ENCODE measurements around the gene IRX4.

IRX4 gene

GRCh38 chr5:1834022-1834551 lies 48.6 kb downstream of the IRX4 start:
- H3K79me2 ChIP-seq = no peaks in the 10 kb centered on the region
- TF ChIP-seq CTCF (IDR thresholded peaks at IDR 0.05) = no peak
- H3K4me2 ChIP-seq (ENCODE audit: low read length) = no peak overlapping the region
- no peak overlapping the region for H3K4me3 ChIP-seq (ENCODE audit: low read depth, low read length)
- no peaks in the 10 kb centered on the region for H3K27me3 ChIP-seq (ENCODE audit: control insufficient read depth, insufficient read depth, low read length)
- H3K27ac ChIP-seq = no peak overlapping the region
- H3K36me3 ChIP-seq (ENCODE audit: control insufficient read depth, insufficient read depth, low read length) = no peaks in the 10 kb centered on the region
- no peak overlapping the region for H2AFZ ChIP-seq
- no peaks in the 10 kb centered on the region for H3K4me1 ChIP-seq
- no peak overlapping the region for H3K9ac ChIP-seq
- H3K9me3 ChIP-seq (ENCODE audit: control insufficient read depth, low read length) = no peaks in the 10 kb centered on the region

- H3K27ac ChIP-seq = no peak overlapping the region
- no peak for TF ChIP-seq CTCF (IDR thresholded peaks at IDR 0.05)
- no peaks in the 10 kb centered on the region for H3K9me3 ChIP-seq (ENCODE audit: control insufficient read depth, low read length)
- H3K4me3 ChIP-seq (ENCODE audit: low read depth, low read length) = no peak overlapping the region
- no peak overlapping the region for H3K9ac ChIP-seq
- H3K36me3 ChIP-seq (ENCODE audit: control insufficient read depth, insufficient read depth, low read length) = no peaks in the 10 kb centered on the region
- H3K4me2 ChIP-seq (ENCODE audit: low read length) = no peak overlapping the region
- H3K79me2 ChIP-seq = no peaks in the 10 kb centered on the region
- no peak overlapping the region for H2AFZ ChIP-seq
- H3K27me3 ChIP-seq (ENCODE audit: control insufficient read depth, insufficient read depth, low read length) = no peaks in the 10 kb centered on the region
- no peaks in the 10 kb centered on the region for H3K4me1 ChIP-seq
Observed at GRCh38 chr5:1833264-1834021, 49.3 kb downstream of the IRX4 start.

- Histone ChIP-seq H3K4me1 (no peaks in the 10 kb centered on the region), H2AFZ (no peak overlapping the region), H3K36me3 (ENCODE audit: control insufficient read depth, insufficient read depth, low read length) (no peaks in the 10 kb centered on the region), H3K9me3 (ENCODE audit: control insufficient read depth, low read length) (no peaks in the 10 kb centered on the region), H3K27me3 (ENCODE audit: control insufficient read depth, insufficient read depth, low read length) (no peaks in the 10 kb centered on the region), H3K27ac (no peak overlapping the region), H3K9ac (no peak overlapping the region), H3K79me2 (no peaks in the 10 kb centered on the region), H3K4me3 (ENCODE audit: low read depth, low read length) (no peak overlapping the region), H3K4me2 (ENCODE audit: low read length) (no peak overlapping the region)
- TF ChIP-seq CTCF (IDR thresholded peaks at IDR 0.05) = no peak
Observed at GRCh38 chr5:1832511-1833250, 50.0 kb downstream of the IRX4 start.

GRCh38 chr5:1831677-1832313 lies 50.9 kb downstream of the IRX4 start:
- TF ChIP-seq CTCF (IDR thresholded peaks at IDR 0.05) = no peak
- H3K79me2 ChIP-seq = no peaks in the 10 kb centered on the region
- H3K9me3 ChIP-seq (ENCODE audit: control insufficient read depth, low read length) = no peaks in the 10 kb centered on the region
- H3K4me2 ChIP-seq (ENCODE audit: low read length) = no peak overlapping the region
- H3K27ac ChIP-seq = no peak overlapping the region
- no peaks in the 10 kb centered on the region for H3K4me1 ChIP-seq
- H3K36me3 ChIP-seq (ENCODE audit: control insufficient read depth, insufficient read depth, low read length) = no peaks in the 10 kb centered on the region
- H2AFZ ChIP-seq = no peak overlapping the region
- no peak overlapping the region for H3K4me3 ChIP-seq (ENCODE audit: low read depth, low read length)
- no peak overlapping the region for H3K9ac ChIP-seq
- H3K27me3 ChIP-seq (ENCODE audit: control insufficient read depth, insufficient read depth, low read length) = no peaks in the 10 kb centered on the region
